Mesenchymal stem cell (in vitro differentiated cells and primary cell): ENCODE data around the gene ELF2.
A peak's percentile ranks its signal among the peaks of the same experiment; 100 is the strongest.

Experiments
- DNase-seq: peaks from one replicate; pipeline ENCODE4 v3.0.0-alpha.2; 2013
- H2AFZ ChIP-seq: one replicate; pipeline ENCODE4 v1.6.1; 2013; ENCODE audit warnings: low read depth, mild to moderate bottlenecking, control low read depth, inconsistent platforms, low read length, moderate library complexity
- H2AK5ac ChIP-seq: 2 replicates; pipeline ENCODE4 v1.6.1; 2013; ENCODE audit warnings: low read length, moderate library complexity, mild to moderate bottlenecking, inconsistent platforms; ENCODE audit not compliant: severe bottlenecking
- H2BK120ac ChIP-seq: one replicate; pipeline ENCODE4 v1.6.1; 2013; ENCODE audit warnings: low read depth, mild to moderate bottlenecking, inconsistent platforms, low read length, moderate library complexity
- H2BK12ac ChIP-seq, 2 experiments: one replicate each; pipeline ENCODE4 v1.6.1; 2013; ENCODE audit warnings: inconsistent platforms in 2 of 2, low read length in 2 of 2, mild to moderate bottlenecking in 2 of 2, moderate library complexity in 2 of 2, control low read depth in 1 of 2
- H2BK15ac ChIP-seq: one replicate; pipeline ENCODE4 v1.6.1; 2013; ENCODE audit warnings: mild to moderate bottlenecking, low read depth, inconsistent platforms; ENCODE audit not compliant: poor library complexity, severe bottlenecking
- H2BK5ac ChIP-seq: 2 replicates; pipeline ENCODE4 v1.6.1; 2013; ENCODE audit warnings: low read depth, mild to moderate bottlenecking, low read length, control low read depth, inconsistent platforms; ENCODE audit not compliant: poor library complexity, severe bottlenecking
- H3K14ac ChIP-seq, 2 experiments: one replicate each; pipeline ENCODE4 v1.6.1; 2013; ENCODE audit warnings: inconsistent platforms in 2 of 2, low read length in 2 of 2, control low read depth in 1 of 2, mild to moderate bottlenecking in 1 of 2, moderate library complexity in 1 of 2
- H3K18ac ChIP-seq, 2 experiments: one replicate each; pipeline ENCODE4 v1.6.1; 2013; ENCODE audit warnings: inconsistent platforms in 2 of 2, low read length in 2 of 2, control low read depth in 1 of 2, low read depth in 1 of 2, mild to moderate bottlenecking in 1 of 2
- H3K23ac ChIP-seq, 2 experiments: one replicate each; pipeline ENCODE4 v1.6.1; 2013; ENCODE audit warnings: inconsistent platforms in 2 of 2, low read length in 2 of 2, mild to moderate bottlenecking in 2 of 2, moderate library complexity in 2 of 2, control low read depth in 1 of 2
- H3K27ac ChIP-seq: 2 replicates; pipeline ENCODE4 v1.5.1; 2013; ENCODE audit warnings: mild to moderate bottlenecking, moderate library complexity, low read length, control low read depth, inconsistent platforms; ENCODE audit not compliant: poor library complexity, severe bottlenecking
- H3K27me3 ChIP-seq, 2 experiments: 2 replicates each; pipeline versions ENCODE4 v1.6.1 to v1.7.0; 2013; ENCODE audit warnings: low read length in 2 of 2, mild to moderate bottlenecking in 2 of 2, moderate library complexity in 2 of 2, control low read depth in 1 of 2, inconsistent platforms in 1 of 2; ENCODE audit not compliant: control insufficient read depth in 1 of 2, insufficient read depth in 1 of 2
- H3K36me3 ChIP-seq, 2 experiments: 2 replicates each; pipeline versions ENCODE4 v1.6.1 to v1.7.0; 2013; ENCODE audit warnings: low read length in 2 of 2, control low read depth in 1 of 2, inconsistent platforms in 1 of 2, low read depth in 1 of 2, mild to moderate bottlenecking in 1 of 2; ENCODE audit not compliant: insufficient read depth in 2 of 2, control insufficient read depth in 1 of 2
- H3K4ac ChIP-seq, 2 experiments: one replicate each; pipeline ENCODE4 v1.6.1; 2013; ENCODE audit warnings: inconsistent platforms in 2 of 2, low read length in 2 of 2, mild to moderate bottlenecking in 2 of 2, moderate library complexity in 2 of 2, control low read depth in 1 of 2, low read depth in 1 of 2
- H3K4me1 ChIP-seq: 2 replicates; pipeline ENCODE4 v1.6.1; 2013; ENCODE audit warnings: low read depth, low read length, control low read depth; ENCODE audit not compliant: control insufficient read depth, insufficient read depth
- H3K4me2 ChIP-seq: 2 replicates; pipeline ENCODE4 v1.6.1; 2013; ENCODE audit warnings: low read length, mild to moderate bottlenecking, inconsistent platforms; ENCODE audit not compliant: poor library complexity, severe bottlenecking
- H3K4me3 ChIP-seq, 2 experiments: 2 replicates each; pipeline versions ENCODE4 v1.5.1 to v1.7.0; 2013; ENCODE audit warnings: low read length in 2 of 2, mild to moderate bottlenecking in 2 of 2, control low read depth in 1 of 2, low read depth in 1 of 2; ENCODE audit not compliant: insufficient read depth in 1 of 2
- H3K79me1 ChIP-seq: replicated peaks from 2 replicates; pipeline ENCODE4 v1.6.1; 2013; ENCODE audit warnings: mild to moderate bottlenecking, control low read depth, low read length, inconsistent platforms; ENCODE audit not compliant: poor library complexity, severe bottlenecking
- H3K9ac ChIP-seq: 2 replicates; pipeline ENCODE4 v1.7.0; 2013; ENCODE audit warnings: mild to moderate bottlenecking, low read length, moderate library complexity
- H3K9me3 ChIP-seq: 2 replicates; pipeline ENCODE4 v1.7.0; 2013; ENCODE audit warnings: mild to moderate bottlenecking, low read length; ENCODE audit not compliant: control insufficient read depth
- H4K8ac ChIP-seq: one replicate; pipeline ENCODE4 v1.6.1; 2013; ENCODE audit warnings: inconsistent platforms, mild to moderate bottlenecking, low read length, moderate library complexity
- H4K91ac ChIP-seq: one replicate; pipeline ENCODE4 v1.6.1; 2013; ENCODE audit warnings: mild to moderate bottlenecking, low read length, inconsistent platforms
- WGBS: methylation state at CpG from one replicate; pipeline ENCODE4 v1.1.7; 2013; ENCODE audit warnings: mixed read lengths; 5-methylcytosine and 5-hydroxymethylcytosine counted together

ELF2 gene

GRCh38 chr4:139015948-139016471 is 161.0 kb downstream of the ELF2 start:
- under 1% methylated on average over 55 of the region's 55 CpGs for WGBS
- peak; percentile 49 for DNase-seq
- H2BK5ac ChIP-seq, result peak overlapping the region; percentile 98
- H3K27ac ChIP-seq, result peak overlapping the region; percentile 15
- no peak overlapping the region for H2BK15ac ChIP-seq
- H2BK120ac ChIP-seq, result peak overlapping the region; percentile 99
- H4K91ac ChIP-seq, result peak overlapping the region; percentile 68
- H3K18ac ChIP-seq, result peak overlapping the region; percentile 90 to 91
- peak overlapping the region; percentile 85 to 90 for H3K4me3 ChIP-seq
- H3K27me3 ChIP-seq, result no peaks in the 10 kb centered on the region
- H3K14ac ChIP-seq, result peak overlapping the region in 1 of 2 experiments; percentile 73
- H3K4me1 ChIP-seq, result peaks cover 19% of the 10 kb centered on the region
- no peak overlapping the region for H4K8ac ChIP-seq
- H3K9ac ChIP-seq, result peak overlapping the region; percentile 96
- H2BK12ac ChIP-seq, result peak overlapping the region in 1 of 2 experiments; percentile 39
- H3K4ac ChIP-seq, result peak overlapping the region; percentile 47 to 91
- H3K23ac ChIP-seq, result peak overlapping the region in 1 of 2 experiments; percentile 23
- H3K36me3 ChIP-seq, result no peaks in the 10 kb centered on the region
- H3K4me2 ChIP-seq, result peak overlapping the region; percentile 77
- H2AK5ac ChIP-seq, result no peak overlapping the region
- no peaks in the 10 kb centered on the region for H3K79me1 ChIP-seq
- peak overlapping the region; percentile 60 for H2AFZ ChIP-seq
- no peaks in the 10 kb centered on the region for H3K9me3 ChIP-seq

- Histone ChIP-seq H3K23ac (peak within 1 kb of the TSS; percentile 23 to 79), H3K4me3 (peak within 1 kb of the TSS; percentile 85 to 90), H3K4me2 (peak within 1 kb of the TSS; percentile 99), H4K8ac (peak within 1 kb of the TSS; percentile 85), H2BK15ac (peak within 1 kb of the TSS; percentile 73), H3K14ac (peak within 1 kb of the TSS in 1 of 2 experiments; percentile 73), H2AK5ac (peak within 1 kb of the TSS; percentile 97), H3K36me3 (no peaks in the 10 kb centered on the region), H3K27ac (peak within 1 kb of the TSS; percentile 100), H3K4me1 (peaks cover 16% of the 10 kb centered on the region), H4K91ac (peak within 1 kb of the TSS; percentile 92), H2BK12ac (peak within 1 kb of the TSS; percentile 66 to 90), H3K4ac (peak within 1 kb of the TSS; percentile 91 to 98), H3K79me1 (no peaks in the 10 kb centered on the region), H3K9me3 (no peaks in the 10 kb centered on the region), H2BK120ac (peak within 1 kb of the TSS; percentile 99), H3K27me3 (no peaks in the 10 kb centered on the region), H3K18ac (peak within 1 kb of the TSS; percentile 91 to 96), H3K9ac (peak within 1 kb of the TSS; percentile 96), H2BK5ac (peak within 1 kb of the TSS; percentile 98), H2AFZ (peak within 1 kb of the TSS; percentile 77)
- peak; percentile 94 for DNase-seq
- under 1% methylated on average over 54 of the region's 62 CpGs for WGBS
Measured at GRCh38 chr4:139015269-139015947, 161.6 kb downstream of the ELF2 start, which contains the start of gene NOCT. Gene NOCT, plus strand, starts transcription at chr4:139015781. Its CDS starts 201 bp downstream, at chr4:139015982.

- peak overlapping the region; percentile 86 for H2BK120ac ChIP-seq
- peak overlapping the region in 1 of 2 experiments; percentile 79 for H3K23ac ChIP-seq
- no peak overlapping the region for H3K14ac ChIP-seq
- peak overlapping the region; percentile 85 for H4K8ac ChIP-seq
- peak overlapping the region; percentile 66 to 90 for H2BK12ac ChIP-seq
- peak overlapping the region in 1 of 2 experiments; percentile 85 for H3K4me3 ChIP-seq
- H3K27me3 ChIP-seq, result no peaks in the 10 kb centered on the region
- H3K4me1 ChIP-seq, result peaks cover 13% of the 10 kb centered on the region
- peak overlapping the region; percentile 91 to 96 for H3K18ac ChIP-seq
- H2AFZ ChIP-seq, result peak overlapping the region; percentile 77
- peak overlapping the region; percentile 92 for H4K91ac ChIP-seq
- H3K27ac ChIP-seq, result peak overlapping the region; percentile 100
- no peaks in the 10 kb centered on the region for H3K79me1 ChIP-seq
- peak overlapping the region; percentile 98 for H2BK5ac ChIP-seq
- 3% methylated on average over 9 of the region's 9 CpGs for WGBS
- peak overlapping the region; percentile 96 for H3K9ac ChIP-seq
- DNase-seq, result peak; percentile 96
- peak overlapping the region; percentile 66 to 98 for H3K4ac ChIP-seq
- no peaks in the 10 kb centered on the region for H3K36me3 ChIP-seq
- H2AK5ac ChIP-seq, result peak overlapping the region; percentile 97
- no peak overlapping the region for H2BK15ac ChIP-seq
- H3K9me3 ChIP-seq, result no peaks in the 10 kb centered on the region
- H3K4me2 ChIP-seq, result peak overlapping the region; percentile 99
Measured at GRCh38 chr4:139014371-139015268, 162.4 kb downstream of the ELF2 start.
